ENCODE measurements around the gene ALDH4A1. TPM values are rescaled to one million over a fixed set of nuclear protein-coding genes. Genes with fewer than 3 reads are reported as not detected.

The ALDH4A1 gene
- total and polyA plus RNA-seq, 2 experiments from 2014 or later, result 11.3 to 33.8 TPM

GRCh38 chr1:18865176-18865575 is 37.2 kb downstream of the ALDH4A1 start:
- Histone ChIP-seq H3K27me3 (ENCODE audit: insufficient read depth) (no peaks in the 10 kb centered on the region), H3F3A (replicated peaks; ENCODE audit: low read depth) (no peaks in the 10 kb centered on the region), H3K27ac (ENCODE audit: low read depth) (no peak overlapping the region), H2AFZ (no peak overlapping the region), H3K4me3 (no peak overlapping the region), H4K20me1 (replicated peaks; ENCODE audit: insufficient read depth) (no peaks in the 10 kb centered on the region), H3K36me3 (ENCODE audit: insufficient read depth) (no peaks in the 10 kb centered on the region), H3K4me2 (no peak overlapping the region), H3K79me2 (replicated peaks; ENCODE audit: insufficient read depth) (no peaks in the 10 kb centered on the region), H3K9me2 (ENCODE audit: insufficient read depth) (no peaks in the 10 kb centered on the region), H3K4me1 (ENCODE audit: insufficient read depth) (no peaks in the 10 kb centered on the region)
- Mint-ChIP-seq H3K27me3 (ENCODE audit: insufficient read depth, low read depth, poor library complexity) (peaks cover 4% of the 10 kb centered on the region), H3K4me1 (no peaks in the 10 kb centered on the region), H3K9me3 (no peaks in the 10 kb centered on the region), H3K4me3 (no peak overlapping the region), H3K27ac (no peak overlapping the region), H3K36me3 (ENCODE audit: low read depth) (no peaks in the 10 kb centered on the region)
- ATAC-seq, result no peak
- DNase-seq (ENCODE audit: low spot score), result no peak
- TF ChIP-seq STAT1 (IDR thresholded peaks at IDR 0.05; ENCODE audit: unreplicated experiment) (no peak), JUNB (IDR thresholded peaks at IDR 0.05; ENCODE audit: unreplicated experiment) (no peak), EZH2 (IDR thresholded peaks at IDR 0.05; ENCODE audit: low read depth, unreplicated experiment) (no peak), EZH2phosphoT487 (IDR thresholded peaks at IDR 0.05; ENCODE audit: unreplicated experiment) (no peak), REST (IDR thresholded peaks at IDR 0.05; ENCODE audit: unreplicated experiment) (no peak), ZNF331 (CRISPR knock-in tag; IDR thresholded peaks at IDR 0.05; ENCODE audit: low read depth) (no peak), CTCF (conservative IDR thresholded peaks at IDR 0.05; ENCODE audit: low read depth in 2 of 2) (no peak), NANOG (IDR thresholded peaks at IDR 0.05; ENCODE audit: borderline replicate concordance) (no peak), POLR2AphosphoS5 (IDR thresholded peaks at IDR 0.05; ENCODE audit: low read depth) (no peak), CREB1 (CRISPR knock-in tag; IDR thresholded peaks at IDR 0.05; ENCODE audit: low read depth) (no peak), ZNF114 (CRISPR knock-in tag; IDR thresholded peaks at IDR 0.05) (no peak)
- TF ChIP-seq, protein P1, sequence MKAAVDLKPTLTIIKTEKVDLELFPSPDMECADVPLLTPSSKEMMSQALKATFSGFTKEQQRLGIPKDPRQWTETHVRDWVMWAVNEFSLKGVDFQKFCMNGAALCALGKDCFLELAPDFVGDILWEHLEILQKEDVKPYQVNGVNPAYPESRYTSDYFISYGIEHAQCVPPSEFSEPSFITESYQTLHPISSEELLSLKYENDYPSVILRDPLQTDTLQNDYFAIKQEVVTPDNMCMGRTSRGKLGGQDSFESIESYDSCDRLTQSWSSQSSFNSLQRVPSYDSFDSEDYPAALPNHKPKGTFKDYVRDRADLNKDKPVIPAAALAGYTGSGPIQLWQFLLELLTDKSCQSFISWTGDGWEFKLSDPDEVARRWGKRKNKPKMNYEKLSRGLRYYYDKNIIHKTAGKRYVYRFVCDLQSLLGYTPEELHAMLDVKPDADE (IDR thresholded peaks at IDR 0.05), result no peak
- TF ChIP-seq, protein P2, sequence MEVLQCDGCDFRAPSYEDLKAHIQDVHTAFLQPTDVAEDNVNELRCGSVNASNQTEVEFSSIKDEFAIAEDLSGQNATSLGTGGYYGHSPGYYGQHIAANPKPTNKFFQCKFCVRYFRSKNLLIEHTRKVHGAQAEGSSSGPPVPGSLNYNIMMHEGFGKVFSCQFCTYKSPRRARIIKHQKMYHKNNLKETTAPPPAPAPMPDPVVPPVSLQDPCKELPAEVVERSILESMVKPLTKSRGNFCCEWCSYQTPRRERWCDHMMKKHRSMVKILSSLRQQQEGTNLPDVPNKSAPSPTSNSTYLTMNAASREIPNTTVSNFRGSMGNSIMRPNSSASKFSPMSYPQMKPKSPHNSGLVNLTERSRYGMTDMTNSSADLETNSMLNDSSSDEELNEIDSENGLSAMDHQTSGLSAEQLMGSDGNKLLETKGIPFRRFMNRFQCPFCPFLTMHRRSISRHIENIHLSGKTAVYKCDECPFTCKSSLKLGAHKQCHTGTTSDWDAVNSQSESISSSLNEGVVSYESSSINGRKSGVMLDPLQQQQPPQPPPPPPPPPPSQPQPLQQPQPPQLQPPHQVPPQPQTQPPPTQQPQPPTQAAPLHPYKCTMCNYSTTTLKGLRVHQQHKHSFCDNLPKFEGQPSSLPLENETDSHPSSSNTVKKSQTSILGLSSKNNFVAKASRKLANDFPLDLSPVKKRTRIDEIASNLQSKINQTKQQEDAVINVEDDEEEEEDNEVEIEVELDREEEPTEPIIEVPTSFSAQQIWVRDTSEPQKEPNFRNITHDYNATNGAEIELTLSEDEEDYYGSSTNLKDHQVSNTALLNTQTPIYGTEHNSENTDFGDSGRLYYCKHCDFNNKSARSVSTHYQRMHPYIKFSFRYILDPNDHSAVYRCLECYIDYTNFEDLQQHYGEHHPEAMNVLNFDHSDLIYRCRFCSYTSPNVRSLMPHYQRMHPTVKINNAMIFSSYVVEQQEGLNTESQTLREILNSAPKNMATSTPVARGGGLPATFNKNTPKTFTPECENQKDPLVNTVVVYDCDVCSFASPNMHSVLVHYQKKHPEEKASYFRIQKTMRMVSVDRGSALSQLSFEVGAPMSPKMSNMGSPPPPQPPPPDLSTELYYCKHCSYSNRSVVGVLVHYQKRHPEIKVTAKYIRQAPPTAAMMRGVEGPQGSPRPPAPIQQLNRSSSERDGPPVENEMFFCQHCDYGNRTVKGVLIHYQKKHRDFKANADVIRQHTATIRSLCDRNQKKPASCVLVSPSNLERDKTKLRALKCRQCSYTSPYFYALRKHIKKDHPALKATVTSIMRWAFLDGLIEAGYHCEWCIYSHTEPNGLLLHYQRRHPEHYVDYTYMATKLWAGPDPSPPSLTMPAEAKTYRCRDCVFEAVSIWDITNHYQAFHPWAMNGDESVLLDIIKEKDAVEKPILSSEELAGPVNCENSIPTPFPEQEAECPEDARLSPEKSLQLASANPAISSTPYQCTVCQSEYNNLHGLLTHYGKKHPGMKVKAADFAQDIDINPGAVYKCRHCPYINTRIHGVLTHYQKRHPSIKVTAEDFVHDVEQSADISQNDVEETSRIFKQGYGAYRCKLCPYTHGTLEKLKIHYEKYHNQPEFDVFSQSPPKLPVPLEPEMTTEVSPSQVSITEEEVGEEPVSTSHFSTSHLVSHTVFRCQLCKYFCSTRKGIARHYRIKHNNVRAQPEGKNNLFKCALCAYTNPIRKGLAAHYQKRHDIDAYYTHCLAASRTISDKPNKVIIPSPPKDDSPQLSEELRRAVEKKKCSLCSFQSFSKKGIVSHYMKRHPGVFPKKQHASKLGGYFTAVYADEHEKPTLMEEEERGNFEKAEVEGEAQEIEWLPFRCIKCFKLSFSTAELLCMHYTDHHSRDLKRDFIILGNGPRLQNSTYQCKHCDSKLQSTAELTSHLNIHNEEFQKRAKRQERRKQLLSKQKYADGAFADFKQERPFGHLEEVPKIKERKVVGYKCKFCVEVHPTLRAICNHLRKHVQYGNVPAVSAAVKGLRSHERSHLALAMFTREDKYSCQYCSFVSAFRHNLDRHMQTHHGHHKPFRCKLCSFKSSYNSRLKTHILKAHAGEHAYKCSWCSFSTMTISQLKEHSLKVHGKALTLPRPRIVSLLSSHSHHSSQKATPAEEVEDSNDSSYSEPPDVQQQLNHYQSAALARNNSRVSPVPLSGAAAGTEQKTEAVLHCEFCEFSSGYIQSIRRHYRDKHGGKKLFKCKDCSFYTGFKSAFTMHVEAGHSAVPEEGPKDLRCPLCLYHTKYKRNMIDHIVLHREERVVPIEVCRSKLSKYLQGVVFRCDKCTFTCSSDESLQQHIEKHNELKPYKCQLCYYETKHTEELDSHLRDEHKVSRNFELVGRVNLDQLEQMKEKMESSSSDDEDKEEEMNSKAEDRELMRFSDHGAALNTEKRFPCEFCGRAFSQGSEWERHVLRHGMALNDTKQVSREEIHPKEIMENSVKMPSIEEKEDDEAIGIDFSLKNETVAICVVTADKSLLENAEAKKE (CRISPR knock-in tag; IDR thresholded peaks at IDR 0.05), result no peak
